ENCODE data around the gene KRTCAP2. TPM values are rescaled to one million over a fixed set of nuclear protein-coding genes. Genes with fewer than 3 reads are reported as not detected.

KRTCAP2 gene
- total RNA-seq, 4 donors from 2014 or later = 65.0 to 155 (median 81.9) TPM

DNA sequence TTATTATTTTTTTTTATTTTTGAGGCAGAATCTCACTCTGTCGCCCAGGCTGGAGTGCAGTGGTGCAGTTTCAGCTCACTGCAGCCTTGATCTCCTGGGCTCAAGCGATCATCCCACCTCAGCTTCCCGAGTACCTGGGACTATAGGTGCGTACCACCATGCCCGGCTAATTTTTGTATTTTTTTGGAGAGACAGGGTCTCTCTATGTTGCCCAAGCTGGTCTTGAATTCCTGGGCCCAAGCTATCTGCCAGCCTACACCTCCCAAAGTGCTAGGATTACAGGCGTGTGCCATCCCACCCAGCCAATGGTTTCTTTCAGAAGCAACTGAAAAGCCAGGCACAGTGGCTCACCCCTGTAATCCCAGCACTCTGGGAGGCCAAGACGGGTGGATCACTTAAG is 2.3 kb downstream of the KRTCAP2 start:
- TF ChIP-seq, protein P1, sequence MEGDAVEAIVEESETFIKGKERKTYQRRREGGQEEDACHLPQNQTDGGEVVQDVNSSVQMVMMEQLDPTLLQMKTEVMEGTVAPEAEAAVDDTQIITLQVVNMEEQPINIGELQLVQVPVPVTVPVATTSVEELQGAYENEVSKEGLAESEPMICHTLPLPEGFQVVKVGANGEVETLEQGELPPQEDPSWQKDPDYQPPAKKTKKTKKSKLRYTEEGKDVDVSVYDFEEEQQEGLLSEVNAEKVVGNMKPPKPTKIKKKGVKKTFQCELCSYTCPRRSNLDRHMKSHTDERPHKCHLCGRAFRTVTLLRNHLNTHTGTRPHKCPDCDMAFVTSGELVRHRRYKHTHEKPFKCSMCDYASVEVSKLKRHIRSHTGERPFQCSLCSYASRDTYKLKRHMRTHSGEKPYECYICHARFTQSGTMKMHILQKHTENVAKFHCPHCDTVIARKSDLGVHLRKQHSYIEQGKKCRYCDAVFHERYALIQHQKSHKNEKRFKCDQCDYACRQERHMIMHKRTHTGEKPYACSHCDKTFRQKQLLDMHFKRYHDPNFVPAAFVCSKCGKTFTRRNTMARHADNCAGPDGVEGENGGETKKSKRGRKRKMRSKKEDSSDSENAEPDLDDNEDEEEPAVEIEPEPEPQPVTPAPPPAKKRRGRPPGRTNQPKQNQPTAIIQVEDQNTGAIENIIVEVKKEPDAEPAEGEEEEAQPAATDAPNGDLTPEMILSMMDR (IDR thresholded peaks at IDR 0.05; ENCODE audit: low read depth) = no peak

DNA sequence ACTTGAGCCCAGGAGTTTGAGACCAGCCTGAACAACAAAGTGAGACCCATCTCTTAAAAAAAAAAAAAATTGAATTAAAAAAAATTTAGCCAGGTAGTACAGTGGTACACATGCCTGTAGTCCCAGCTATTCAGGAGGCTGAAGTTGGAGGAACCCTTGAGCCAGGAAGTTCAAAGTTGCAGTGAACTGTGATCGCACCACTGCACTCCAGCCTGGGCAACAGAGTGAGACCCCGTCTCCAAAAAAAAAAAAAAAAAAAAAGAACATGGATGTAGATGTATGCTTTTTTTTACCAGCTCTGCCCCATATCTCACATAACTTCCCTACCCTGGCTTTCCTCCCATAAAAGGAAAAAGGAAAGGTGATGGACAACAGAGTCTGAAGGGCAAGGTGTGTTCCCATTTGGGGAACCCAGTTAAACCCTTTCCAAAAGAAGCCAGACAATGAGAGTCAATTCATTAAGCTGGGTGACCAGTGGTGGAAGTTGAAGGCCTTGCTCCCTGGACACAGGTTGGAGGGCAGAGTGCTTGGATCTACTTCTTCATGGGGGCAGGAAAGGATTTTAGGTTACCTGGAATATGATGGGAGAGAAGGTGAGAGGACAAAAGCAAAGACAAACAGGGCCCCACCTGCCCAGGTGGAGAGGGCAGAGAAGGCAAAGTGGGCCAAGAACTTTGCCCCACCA is 2.9 kb downstream of the KRTCAP2 start:
- TF ChIP-seq, protein P1 (IDR thresholded peaks at IDR 0.05; ENCODE audit: low read depth) = no peak

DNA sequence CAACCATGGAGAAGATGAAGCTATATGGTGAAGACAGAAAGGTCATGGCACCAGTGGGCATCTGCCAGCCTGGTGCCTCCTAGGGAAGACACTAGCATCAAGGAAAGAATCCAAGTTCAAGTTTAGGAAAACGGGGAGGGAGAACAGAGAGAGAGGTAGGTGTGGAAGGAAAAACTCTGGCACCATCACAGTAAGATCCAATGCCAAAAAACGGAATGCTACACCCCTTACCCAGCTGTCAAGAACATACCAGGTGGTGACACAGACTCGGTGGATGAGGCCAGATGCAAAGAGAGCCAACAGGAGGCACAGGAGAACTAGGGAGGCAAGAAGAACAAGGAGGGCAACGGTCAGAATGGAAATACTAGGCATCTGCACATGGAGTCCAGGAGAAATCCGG is 3.6 kb downstream of the KRTCAP2 start:
- TF ChIP-seq, protein P1 (IDR thresholded peaks at IDR 0.05; ENCODE audit: low read depth) = no peak

DNA sequence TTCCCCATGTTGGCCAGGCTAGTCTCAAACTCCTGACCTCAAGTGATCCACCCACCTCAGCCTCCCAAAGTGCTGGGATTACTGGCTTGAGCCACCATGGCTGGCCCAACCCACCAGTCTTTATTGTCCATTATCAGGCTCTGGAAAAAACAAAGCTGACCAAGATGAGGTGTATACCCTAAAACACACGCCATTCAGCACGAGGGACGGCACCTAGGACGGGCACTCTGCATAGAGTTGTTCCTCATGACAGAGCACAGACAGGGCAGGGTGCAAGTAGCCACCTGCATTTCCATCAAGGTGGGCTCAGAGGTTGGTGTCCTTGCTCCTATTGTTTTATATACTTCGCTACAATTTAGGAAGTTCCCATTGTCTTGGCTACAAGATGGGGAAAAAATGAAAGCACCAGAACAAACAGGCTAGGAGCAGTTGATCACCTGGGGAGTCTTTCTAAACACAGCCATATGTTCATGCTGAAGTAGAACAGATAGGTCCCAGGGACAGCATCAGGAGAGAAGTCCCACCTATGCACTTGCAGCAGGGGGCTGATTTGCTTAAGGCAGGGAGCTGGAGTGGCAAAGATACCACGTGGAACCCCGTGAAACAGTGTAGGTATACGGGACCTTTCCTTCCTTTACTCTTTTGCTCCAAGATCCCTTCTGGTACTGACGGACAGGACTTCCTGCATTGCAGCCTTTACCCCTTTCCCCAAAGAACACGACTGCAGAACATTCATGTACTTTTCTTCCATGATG is 4.5 kb downstream of the KRTCAP2 start:
- TF ChIP-seq, protein P1 (IDR thresholded peaks at IDR 0.05; ENCODE audit: low read depth) = no peak

DNA sequence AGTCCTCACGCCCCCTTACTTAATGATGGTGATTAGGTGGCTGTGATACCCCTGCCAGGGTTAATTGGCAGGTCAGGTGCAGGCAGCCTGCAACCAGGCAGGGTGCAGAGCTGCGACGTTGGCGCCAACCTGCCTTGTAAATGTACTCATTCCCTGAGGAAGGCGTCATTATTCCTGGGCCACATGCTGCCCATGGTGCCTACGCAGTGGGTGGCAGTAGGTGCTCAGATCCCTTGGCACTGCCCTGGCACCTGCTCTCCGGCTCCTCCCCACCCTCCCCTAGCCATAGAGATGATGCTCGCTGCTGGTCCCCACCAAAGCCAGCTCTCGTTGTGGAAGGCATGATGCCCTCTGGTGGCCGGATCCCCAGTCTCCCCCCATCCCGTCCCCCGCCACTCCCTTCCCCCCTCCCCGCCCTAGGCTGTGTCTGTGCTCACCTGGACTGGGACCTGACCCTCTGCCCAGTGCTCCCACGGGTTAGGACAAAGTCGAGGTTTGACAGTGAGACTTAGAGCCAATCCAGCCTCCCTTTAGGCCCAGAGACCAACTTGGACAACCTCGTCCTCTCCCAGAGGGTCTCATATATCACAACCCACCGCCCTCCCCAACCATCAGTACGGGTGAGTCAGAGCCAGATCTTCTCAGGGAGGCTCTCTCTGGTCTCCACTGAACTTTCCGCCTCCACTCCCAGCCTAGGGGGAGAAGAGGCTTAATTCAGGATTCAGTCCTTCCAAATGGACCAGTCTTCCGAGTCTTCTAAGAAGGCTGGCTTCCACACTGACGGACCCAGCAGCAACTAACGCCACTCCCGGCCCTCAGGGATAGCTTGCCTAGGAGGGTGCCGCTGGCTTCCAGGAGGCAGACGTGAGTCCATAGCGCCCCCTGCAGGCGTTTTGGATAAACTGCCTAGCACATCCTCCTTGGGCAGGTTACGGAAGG is 5.7 kb downstream of the KRTCAP2 start:
- TF ChIP-seq, protein P1 (IDR thresholded peaks at IDR 0.05; ENCODE audit: low read depth) = no peak

DNA sequence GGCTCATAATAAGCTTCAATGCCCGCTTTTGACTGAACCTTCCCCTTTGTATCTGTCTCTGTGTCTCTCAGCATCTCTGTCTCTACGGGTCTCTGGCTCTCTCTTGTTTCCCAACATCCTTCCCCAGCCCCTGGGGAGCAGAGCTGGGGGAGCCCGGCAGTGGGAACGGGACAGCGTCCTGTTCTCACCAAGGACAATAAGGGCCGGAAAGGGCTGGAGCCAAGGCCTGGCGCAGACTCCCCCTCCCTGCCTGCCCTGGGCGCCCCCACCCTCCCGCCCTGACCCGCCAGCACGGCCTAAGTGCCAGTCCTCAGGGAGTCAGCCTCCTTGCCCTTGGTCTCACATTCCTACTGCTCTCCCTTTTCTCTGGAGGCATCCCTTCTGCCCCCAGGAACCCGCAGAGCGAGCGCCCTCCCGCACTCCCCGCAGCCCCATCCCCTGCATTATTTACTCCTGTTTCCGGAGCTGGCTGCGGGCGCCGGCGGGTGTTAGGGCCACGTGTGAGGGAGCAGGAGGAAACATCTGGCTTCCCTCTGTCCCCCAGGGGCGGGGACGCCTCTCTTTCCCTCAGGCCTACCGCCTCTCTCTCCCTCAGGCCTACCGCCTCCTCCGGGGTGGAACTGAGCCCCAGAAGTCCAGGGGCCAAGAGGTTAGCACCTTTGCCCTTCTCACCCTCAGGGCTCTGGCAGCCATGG is 6.5 kb downstream of the KRTCAP2 start:
- TF ChIP-seq, protein P1 (IDR thresholded peaks at IDR 0.05; ENCODE audit: low read depth) = no peak

Data from subcutaneous adipose tissue (tissue), 4 donors.